DOHH2 (cell line): ENCODE measurements around the gene PCDHGA10.
"Not testable (repeated sequence)": the region's sequence is repeated elsewhere in the genome, so short reads cannot be mapped to it uniquely, and the experiment has no call there.

Experiments used
- H3F3A ChIP-seq: fragments of 200-600 bp; sonication (generic), shearing (Covaris generic); 2 replicates; pipeline ENCODE4 v1.6.0; 2016; ENCODE audit warnings: antibody characterized with exemption, mild to moderate bottlenecking; ENCODE audit not compliant: control insufficient read depth, insufficient read depth
- H3K27ac ChIP-seq: fragments of 200-600 bp; sonication (generic); 2 replicates; pipeline ENCODE4 v1.5.1; 2014; ENCODE audit warnings: low read depth, mild to moderate bottlenecking, low read length, moderate library complexity
- H3K27me3 ChIP-seq: fragments of 200-600 bp; sonication (generic); 2 replicates; pipeline ENCODE4 v1.6.1; 2014; ENCODE audit warnings: mild to moderate bottlenecking, low read length, mixed read lengths; ENCODE audit not compliant: control insufficient read depth
- H3K36me3 ChIP-seq: fragments of 200-600 bp; sonication (generic); 2 replicates; pipeline ENCODE4 v1.6.1; 2014; ENCODE audit warnings: mild to moderate bottlenecking, low read length, moderate library complexity, mixed read lengths; ENCODE audit not compliant: control insufficient read depth
- H3K4me1 ChIP-seq: fragments of 200-600 bp; sonication (generic); 2 replicates; pipeline ENCODE4 v1.6.1; 2014; ENCODE audit warnings: mild to moderate bottlenecking, low read length, mixed read lengths; ENCODE audit not compliant: control insufficient read depth
- H3K4me2 ChIP-seq: fragments of 200-600 bp; sonication (generic); 2 replicates; pipeline ENCODE4 v1.6.0; 2014; ENCODE audit warnings: mild to moderate bottlenecking, low read length, moderate library complexity
- H3K4me3 ChIP-seq: fragments of 200-600 bp; sonication (generic); 2 replicates; pipeline ENCODE4 v1.5.1; 2014; ENCODE audit warnings: mild to moderate bottlenecking, low read length, mixed read lengths
- H3K79me2 ChIP-seq: fragments of 200-600 bp; sonication (generic); 2 replicates; pipeline ENCODE4 v1.6.1; 2014; ENCODE audit warnings: mild to moderate bottlenecking, low read length, mixed read lengths; ENCODE audit not compliant: control insufficient read depth
- H3K9me2 ChIP-seq: fragments of 200-600 bp; sonication (generic); replicated peaks from 2 replicates; pipeline ENCODE4 v1.6.1; 2014; ENCODE audit warnings: mild to moderate bottlenecking, low read length, mixed read lengths; ENCODE audit not compliant: control insufficient read depth
- H3K9me3 ChIP-seq: fragments of 200-600 bp; sonication (generic); 2 replicates; pipeline ENCODE4 v1.6.1; 2014; ENCODE audit warnings: antibody characterized with exemption, low read length, mixed read lengths; ENCODE audit not compliant: control insufficient read depth, insufficient read depth
- H4K20me1 ChIP-seq: fragments of 200-600 bp; sonication (generic); 2 replicates; pipeline ENCODE4 v1.6.0; 2014; ENCODE audit warnings: low read depth, mild to moderate bottlenecking, antibody characterized with exemption, low read length, moderate library complexity; ENCODE audit not compliant: control insufficient read depth, insufficient read depth
- CTCF ChIP-seq: fragments of 200-600 bp; sonication (generic); IDR thresholded peaks from one replicate; pipeline ENCODE4 v1.5.1; 2014; ENCODE audit warnings: antibody characterized with exemption, mild to moderate bottlenecking, low read depth, low read length; ENCODE audit not compliant: poor library complexity, severe bottlenecking
- EZH2phosphoT487 ChIP-seq: fragments of 200-600 bp; sonication (generic); IDR thresholded peaks from 2 replicates; pipeline ENCODE4 v1.6.1; 2017; ENCODE audit warnings: borderline replicate concordance, mild to moderate bottlenecking, antibody characterized with exemption, low read length, moderate library complexity, mixed read lengths

PCDHGA10 gene

GRCh38 chr5:141409598-141410306 lies 3.0 kb upstream of the PCDHGA10 start:
- Histone ChIP-seq H3F3A (no peaks in the 10 kb centered on the region), H3K9me2 (no peaks in the 10 kb centered on the region), H3K4me1 (no peaks in the 10 kb centered on the region), H3K4me2 (no peak overlapping the region), H3K27me3 (no peaks in the 10 kb centered on the region), H3K9me3 (peaks cover 14% of the 10 kb centered on the region; the same call in 1 of the 2 replicates), H4K20me1 (no peaks in the 10 kb centered on the region), H3K79me2 (no peaks in the 10 kb centered on the region), H3K36me3 (peaks cover 21% of the 10 kb centered on the region), H3K27ac (no peak overlapping the region), H3K4me3 (no peak overlapping the region)
- no peak for TF ChIP-seq EZH2phosphoT487

- no peaks in the 10 kb centered on the region for H3F3A ChIP-seq
- no peaks in the 10 kb centered on the region for H3K27me3 ChIP-seq
- H3K36me3 ChIP-seq, result peaks cover 18% of the 10 kb centered on the region
- TF ChIP-seq EZH2phosphoT487 (no peak), CTCF (no peak)
- peaks cover 14% of the 10 kb centered on the region; the same call in 1 of the 2 replicates for H3K9me3 ChIP-seq
- H3K4me1 ChIP-seq, result no peaks in the 10 kb centered on the region
- no peak overlapping the region for H3K4me2 ChIP-seq
- H3K9me2 ChIP-seq, result no peaks in the 10 kb centered on the region
- H4K20me1 ChIP-seq, result no peaks in the 10 kb centered on the region
- no peaks in the 10 kb centered on the region for H3K79me2 ChIP-seq
- no peak overlapping the region for H3K4me3 ChIP-seq
- no peak overlapping the region for H3K27ac ChIP-seq
These were observed 1.2 kb upstream of the PCDHGA10 start for GRCh38 chr5:141411575-141411974.

- Histone ChIP-seq H3K79me2 (no peaks in the 10 kb centered on the region), H3K36me3 (peaks cover 19% of the 10 kb centered on the region), H3K9me3 (peaks cover 24% of the 10 kb centered on the region; the same call in 1 of the 2 replicates), H3K4me2 (no peak overlapping the region), H3K9me2 (no peaks in the 10 kb centered on the region), H3K4me3 (no peak overlapping the region), H3F3A (no peaks in the 10 kb centered on the region), H3K4me1 (no peaks in the 10 kb centered on the region), H3K27ac (no peak overlapping the region), H4K20me1 (no peaks in the 10 kb centered on the region), H3K27me3 (no peaks in the 10 kb centered on the region)
- TF ChIP-seq EZH2phosphoT487 (no peak), CTCF (no peak)
These were observed 818 bp downstream of the PCDHGA10 start for GRCh38 chr5:141413540-141414069.

- H3F3A ChIP-seq, H3K4me2 ChIP-seq, H3K27me3 ChIP-seq, H3K9me2 ChIP-seq, H3K4me1 ChIP-seq, H3K4me3 ChIP-seq, H3K27ac ChIP-seq, H4K20me1 ChIP-seq, H3K79me2 ChIP-seq: not testable (repeated sequence)
- Histone ChIP-seq H3K36me3 (peaks cover 19% of the 10 kb centered on the region), H3K9me3 (peaks cover 27% of the 10 kb centered on the region; the same call in 1 of the 2 replicates)
These were observed 1.9 kb downstream of the PCDHGA10 start for GRCh38 chr5:141414548-141415274.

- not testable (repeated sequence) for H3K4me2 ChIP-seq, H3K9me2 ChIP-seq, H3K79me2 ChIP-seq, H3K4me3 ChIP-seq, H3F3A ChIP-seq, H4K20me1 ChIP-seq, H3K4me1 ChIP-seq, H3K27me3 ChIP-seq, H3K27ac ChIP-seq
- Histone ChIP-seq H3K36me3 (peaks cover 19% of the 10 kb centered on the region), H3K9me3 (peaks cover 30% of the 10 kb centered on the region; the same call in 1 of the 2 replicates)
These were observed 2.5 kb downstream of the PCDHGA10 start for GRCh38 chr5:141415275-141415618.

- Histone ChIP-seq H3K9me3 (peaks cover 45% of the 10 kb centered on the region; the same call in 1 of the 2 replicates), H3K36me3 (peaks cover 19% of the 10 kb centered on the region)
- H3K27ac ChIP-seq, H3K9me2 ChIP-seq, H3K79me2 ChIP-seq, H3F3A ChIP-seq, H3K4me2 ChIP-seq, H3K4me3 ChIP-seq, H3K4me1 ChIP-seq, H3K27me3 ChIP-seq, H4K20me1 ChIP-seq: not testable (repeated sequence)
These were observed 4.8 kb downstream of the PCDHGA10 start, which contains the start of gene PCDHGB7 for GRCh38 chr5:141417494-141418172. PCDHGB7 (plus strand) TSS chr5:141417677; CDS start chr5:141417860, 183 bp downstream.
